Stimulated activated CD8-positive, alpha-beta memory T cell treated with anti-CD3 and anti-CD28 coated beads, Interleukin-4, amount 100 ng/mL, for 48 hours (primary cell): ENCODE data around the gene DNAH3.
"Not testable (repeated sequence)": the region's sequence is repeated elsewhere in the genome, so short reads cannot be mapped to it uniquely, and the experiment has no call there.

Source experiments
- DNase-seq: peaks from one replicate; pipeline ENCODE4 v3.0.0-alpha.2; 2020

The DNAH3 gene

GRCh38 chr16:21063314-21063713 is 87.3 kb downstream of the DNAH3 start:
- not testable (repeated sequence) for DNase-seq

GRCh38 chr16:21060027-21060510 is 90.6 kb downstream of the DNAH3 start:
- no peak for DNase-seq

DNA sequence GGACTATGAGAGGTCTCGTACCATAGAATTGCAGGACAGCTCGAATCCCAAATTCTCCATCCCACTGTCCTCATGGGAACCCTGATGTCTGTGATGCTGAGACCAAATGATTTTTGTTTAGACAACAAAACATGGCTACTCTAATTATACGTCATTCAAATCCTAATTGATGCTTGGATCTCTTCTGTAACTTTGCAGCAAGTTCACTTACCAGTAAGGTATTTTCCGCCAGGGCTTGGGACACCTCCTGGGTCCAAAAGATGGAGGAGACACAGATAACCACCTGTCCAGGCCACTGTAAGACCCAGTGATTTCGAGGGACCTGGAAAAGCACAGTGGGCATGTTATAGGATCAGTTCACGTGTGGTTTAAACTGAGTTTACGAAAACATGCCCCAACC is 92.8 kb downstream of the DNAH3 start:
- DNase-seq = no peak

- DNase-seq = no peak
These were observed 94.2 kb downstream of the DNAH3 start for GRCh38 chr16:21056396-21056795.

- not testable (repeated sequence) for DNase-seq
These were observed 94.9 kb downstream of the DNAH3 start for GRCh38 chr16:21055738-21056137.

DNA sequence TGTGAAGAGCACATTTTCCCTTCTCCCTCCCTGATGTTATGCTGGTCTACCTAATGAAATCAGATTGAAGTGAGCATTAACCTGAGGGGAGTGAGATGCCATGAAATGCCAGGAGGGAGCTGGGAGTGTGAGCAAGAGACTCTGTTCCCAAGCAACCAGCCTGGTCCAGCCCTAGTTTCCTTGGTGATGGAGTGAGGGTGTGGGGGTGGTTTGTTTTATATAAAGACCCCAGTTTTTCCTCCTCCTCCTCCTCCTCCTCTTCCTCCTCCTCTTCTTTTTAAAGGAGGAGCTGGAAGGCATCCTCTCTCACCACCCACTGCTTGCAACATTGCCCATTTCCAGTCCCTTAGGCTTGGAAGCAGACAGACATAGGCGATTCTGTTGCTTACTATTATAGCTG is 97.1 kb downstream of the DNAH3 start:
- no peak for DNase-seq

DNA sequence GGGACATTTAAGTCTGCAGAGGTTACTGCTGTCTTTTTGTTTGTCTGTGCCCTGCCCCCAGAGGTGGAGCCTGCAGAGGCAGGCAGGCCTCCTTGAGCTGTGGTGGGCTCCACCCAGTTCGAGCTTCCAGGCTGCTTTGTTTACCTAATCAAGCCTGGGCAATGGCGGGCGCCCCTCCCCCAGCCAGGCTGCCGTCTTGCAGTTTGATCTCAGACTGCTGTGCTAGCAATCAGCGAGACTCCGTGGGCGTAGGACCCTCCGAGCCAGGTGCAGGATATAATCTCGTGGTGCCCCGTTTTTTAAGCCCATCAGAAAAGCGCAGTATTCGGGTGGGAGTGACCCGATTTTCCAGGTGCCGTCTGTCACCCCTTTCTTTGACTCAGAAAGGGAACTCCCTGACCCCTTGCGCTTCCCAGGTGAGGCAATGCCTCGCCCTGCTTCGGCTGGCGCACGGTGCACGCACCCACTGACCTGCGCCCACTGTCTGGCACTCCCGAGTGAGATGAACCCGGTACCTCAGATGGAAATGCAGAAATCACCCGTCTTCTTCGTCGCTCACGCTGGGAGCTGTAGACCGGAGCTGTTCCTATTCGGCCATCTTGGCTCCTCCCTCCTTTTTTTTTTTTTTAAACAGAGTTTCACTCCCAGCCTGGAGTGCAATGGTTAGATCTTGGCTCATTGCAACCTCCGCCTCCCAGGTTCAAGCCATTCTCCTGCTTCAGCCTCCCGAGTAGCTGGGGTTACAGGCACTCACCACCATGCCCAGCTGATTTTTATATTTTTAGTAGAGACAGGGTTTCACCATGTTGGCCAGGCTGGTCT is 102.3 kb downstream of the DNAH3 start:
- not testable (repeated sequence) for DNase-seq

DNA sequence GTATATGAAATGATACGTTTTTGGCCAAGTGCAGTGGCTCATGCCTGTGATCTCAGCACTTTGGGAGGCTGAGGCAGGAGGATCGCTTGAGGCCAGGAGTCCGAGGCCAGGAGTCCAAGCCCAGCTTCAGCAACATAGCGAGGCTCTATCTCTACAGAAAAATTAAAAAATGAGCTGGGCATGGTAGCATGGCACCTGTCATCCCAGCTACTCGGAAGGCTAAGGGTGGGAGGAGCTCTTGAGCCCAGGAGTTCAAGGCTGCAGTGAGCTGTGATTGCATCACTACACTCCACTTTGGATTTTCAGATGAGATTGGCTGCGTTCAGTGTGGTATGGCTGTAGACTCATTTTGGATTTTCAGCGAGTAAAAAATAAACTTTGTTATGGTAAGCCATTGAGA is 112.4 kb downstream of the DNAH3 start:
- no peak for DNase-seq

DNA sequence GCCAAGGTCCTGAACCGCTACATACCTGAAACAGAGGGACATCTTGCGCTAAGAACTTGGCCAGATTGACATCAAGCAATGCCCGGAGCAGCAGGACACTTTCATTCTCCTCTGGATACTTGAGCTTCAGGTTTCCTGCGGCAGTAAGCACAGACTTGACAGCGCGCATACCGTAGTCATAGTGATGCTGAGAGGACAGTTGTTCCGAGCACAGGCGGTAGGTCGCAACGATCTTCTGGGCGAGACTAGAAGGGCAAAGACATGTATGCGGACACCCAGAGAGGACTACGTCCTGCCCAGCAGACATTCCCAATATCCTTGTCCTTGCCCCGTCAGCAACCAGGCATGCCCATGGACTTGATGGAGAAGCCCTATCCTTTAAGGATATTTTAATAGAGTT is 112.9 kb downstream of the DNAH3 start:
- no peak for DNase-seq

DNA sequence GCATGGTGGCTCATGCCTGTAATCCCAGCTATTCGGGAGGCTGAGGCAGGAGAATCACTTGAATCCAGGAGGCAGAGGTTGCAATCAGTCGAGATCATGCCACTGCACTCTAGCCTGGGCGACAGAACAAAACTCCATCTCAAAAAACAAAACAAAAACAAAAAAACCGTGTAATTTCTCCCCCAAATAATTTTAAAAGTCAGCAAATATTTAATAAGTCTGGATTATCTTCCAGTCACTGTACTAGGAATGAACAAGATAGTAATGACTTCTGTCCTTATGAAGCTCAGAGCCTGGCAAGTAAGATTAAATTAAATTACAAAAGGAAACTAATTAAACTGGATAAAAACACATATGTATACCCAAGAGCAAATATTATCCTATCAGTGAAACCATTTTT is 113.5 kb downstream of the DNAH3 start:
- DNase-seq = no peak

- no peak for DNase-seq
These were observed 114.2 kb downstream of the DNAH3 start for GRCh38 chr16:21036471-21036870.

DNA sequence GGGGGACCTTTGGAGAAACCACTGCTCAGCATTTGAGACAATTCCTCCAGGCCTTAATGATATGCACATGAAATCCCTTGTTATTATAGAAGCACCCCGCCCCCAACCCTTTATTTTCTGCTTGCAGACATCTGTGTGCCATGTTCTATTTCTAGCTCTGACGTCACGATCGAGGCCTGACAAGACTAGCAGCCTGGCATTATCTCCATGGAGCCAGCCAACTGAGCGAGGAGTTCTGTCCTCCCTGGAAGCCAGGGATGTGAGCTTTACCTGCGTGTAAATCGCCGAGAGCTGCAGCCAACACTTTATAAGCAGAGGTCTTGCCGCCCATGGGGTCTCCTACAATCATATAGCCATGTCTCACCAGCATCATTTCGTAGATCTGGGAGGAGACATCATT is 116.9 kb downstream of the DNAH3 start:
- DNase-seq = no peak

GRCh38 chr16:21033264-21033663 is 117.4 kb downstream of the DNAH3 start:
- no peak for DNase-seq

DNA sequence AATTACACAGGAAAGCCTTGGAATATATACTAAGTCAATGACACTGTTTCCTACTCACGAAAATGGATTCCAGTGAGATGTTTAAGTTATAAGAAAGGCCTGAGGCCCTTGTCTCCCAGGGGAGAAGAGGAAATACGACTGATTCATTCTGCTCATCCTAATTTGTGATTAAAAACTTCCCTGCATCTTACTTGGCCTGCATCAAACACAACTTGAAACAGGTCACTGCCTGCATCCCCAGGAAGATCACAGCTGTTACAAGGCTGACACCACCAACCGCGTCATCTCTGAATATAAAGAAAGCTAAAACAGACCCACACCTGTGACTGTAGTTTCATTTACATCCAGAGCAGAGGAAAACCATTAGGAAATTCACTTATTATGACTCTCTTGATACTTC is 121.9 kb downstream of the DNAH3 start:
- no peak for DNase-seq

DNA sequence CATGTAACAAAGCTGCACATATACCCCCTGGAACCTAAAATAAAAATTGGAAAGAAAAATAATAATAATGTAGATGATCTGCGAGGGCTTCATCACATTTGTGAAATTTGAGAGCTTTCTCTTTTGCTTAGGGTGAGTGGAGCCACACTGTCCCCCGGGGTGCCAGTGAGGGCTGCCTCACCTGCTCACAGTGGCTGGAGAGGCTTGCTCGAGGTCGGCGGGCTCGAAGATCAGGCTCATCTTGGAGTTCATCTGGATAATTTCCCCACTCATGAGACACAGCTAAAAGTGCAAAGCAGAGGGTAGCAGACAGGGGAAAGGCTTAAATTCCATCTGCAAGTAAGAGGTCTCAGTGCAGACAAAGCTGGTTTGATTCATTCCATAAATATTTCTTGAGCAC is 123.8 kb downstream of the DNAH3 start:
- DNase-seq = no peak

DNA sequence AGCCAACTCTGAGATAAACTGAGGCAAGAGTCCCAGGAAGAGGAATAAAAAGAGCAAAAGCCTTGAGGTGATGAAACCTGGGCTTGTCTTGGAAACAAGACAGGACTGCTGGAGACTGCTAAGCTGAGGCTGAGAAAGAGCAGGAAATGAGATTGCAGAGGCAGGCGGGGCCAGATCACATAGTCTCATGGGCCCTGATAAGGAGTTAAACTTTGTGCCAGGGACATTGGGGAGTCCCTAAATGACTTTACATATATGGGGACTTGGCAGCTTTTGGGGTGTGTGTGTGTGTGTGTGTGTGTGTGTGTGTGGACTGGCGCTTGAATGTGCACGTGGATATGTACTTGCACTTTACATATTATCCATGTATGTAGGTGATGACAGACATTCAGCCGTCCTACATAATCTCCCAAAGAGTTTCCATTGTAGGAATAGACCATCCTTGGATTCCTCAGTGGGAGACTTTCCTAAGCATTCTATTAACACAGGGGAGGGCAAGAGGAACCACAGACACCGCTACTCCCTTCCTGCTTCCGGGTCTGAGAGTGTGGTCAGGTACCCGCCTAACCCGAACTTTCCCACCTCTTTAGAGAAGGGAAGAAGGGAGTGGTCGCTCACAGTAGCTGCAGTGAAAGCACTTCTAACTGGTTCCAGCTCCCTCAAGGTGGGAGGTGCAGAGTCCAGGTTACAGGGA is 127.0 kb downstream of the DNAH3 start:
- DNase-seq = no peak

- DNase-seq = no peak
These were observed 129.3 kb downstream of the DNAH3 start for GRCh38 chr16:21021316-21021715.

DNA sequence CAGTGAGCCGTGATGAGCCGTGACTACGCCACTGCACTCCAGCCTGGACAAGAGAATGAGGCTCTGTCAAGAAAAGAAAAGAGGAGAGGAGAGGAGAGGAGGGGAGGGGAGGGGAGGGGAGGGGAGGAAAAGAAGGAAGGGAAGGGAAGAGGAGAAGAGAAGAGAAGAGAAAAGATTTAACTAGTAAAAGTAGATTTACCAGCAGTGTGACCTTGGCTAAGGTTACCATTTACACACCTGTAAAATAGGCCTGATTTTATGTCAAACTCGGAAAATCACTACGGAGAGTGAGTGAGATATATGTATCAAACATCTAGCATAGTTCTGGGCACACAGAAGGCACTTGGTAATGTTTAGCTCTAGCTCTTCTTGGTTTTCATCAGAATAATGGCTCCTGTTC is 140.8 kb downstream of the DNAH3 start:
- no peak for DNase-seq

DNA sequence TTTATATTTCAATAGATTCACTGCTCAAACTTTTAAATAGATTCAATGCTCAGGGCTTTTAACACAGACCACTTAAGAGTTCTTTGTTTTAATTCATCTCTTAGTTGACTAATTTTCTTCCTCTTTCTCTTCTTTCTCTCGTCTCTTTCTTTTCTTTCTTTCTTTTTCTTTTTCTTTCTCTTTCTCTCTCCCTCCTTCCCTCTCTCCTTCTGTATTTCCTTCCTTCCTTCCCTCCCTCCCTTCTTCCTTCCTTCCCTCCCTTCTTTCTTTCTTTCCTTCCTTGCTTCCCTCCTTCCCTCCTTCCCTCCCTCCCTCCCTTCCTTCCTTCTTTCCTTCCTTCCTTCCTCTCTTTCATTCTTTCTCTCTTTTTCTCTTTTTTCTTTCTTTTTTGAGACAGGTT is 145.6 kb downstream of the DNAH3 start:
- no peak for DNase-seq

DNA sequence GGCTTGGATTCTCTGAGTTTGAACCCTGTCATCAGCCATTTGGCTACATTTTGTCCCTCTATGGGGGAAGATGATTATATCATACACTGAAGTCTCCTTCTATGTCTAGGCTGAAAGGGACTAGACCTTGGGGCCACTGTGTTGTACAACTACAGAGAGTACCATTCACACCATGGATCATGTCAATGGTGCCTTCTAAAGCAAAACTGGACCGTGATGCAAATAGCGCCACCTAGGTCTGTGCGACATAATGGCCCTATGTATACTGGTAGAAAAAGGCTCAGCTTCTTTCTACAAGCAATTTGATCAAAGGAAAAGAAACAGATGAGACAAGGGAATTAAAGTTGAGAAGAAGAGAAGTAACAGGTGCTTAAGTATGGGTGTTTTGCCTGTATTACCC is 149.4 kb downstream of the DNAH3 start:
- peak; percentile 49 for DNase-seq

DNA sequence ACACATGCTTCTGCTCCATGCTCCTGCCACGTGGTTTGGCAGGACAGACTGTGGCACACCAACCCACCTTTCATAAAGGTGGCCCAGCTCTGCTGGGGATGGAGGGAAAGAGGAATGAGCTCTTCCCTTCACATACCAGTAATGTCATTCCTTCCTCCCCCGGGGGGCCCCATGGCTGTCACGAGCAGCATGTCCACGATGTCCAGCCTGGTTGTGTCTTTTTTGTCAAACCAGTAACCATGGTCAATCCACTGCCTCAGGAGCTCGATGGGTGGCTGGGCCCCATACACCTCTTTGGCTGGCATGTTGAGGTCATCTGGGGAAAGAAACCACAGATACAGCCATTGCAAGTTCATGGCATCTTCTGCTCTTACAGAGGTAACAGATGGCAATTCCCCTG is 153.5 kb downstream of the DNAH3 start:
- no peak for DNase-seq

DNA sequence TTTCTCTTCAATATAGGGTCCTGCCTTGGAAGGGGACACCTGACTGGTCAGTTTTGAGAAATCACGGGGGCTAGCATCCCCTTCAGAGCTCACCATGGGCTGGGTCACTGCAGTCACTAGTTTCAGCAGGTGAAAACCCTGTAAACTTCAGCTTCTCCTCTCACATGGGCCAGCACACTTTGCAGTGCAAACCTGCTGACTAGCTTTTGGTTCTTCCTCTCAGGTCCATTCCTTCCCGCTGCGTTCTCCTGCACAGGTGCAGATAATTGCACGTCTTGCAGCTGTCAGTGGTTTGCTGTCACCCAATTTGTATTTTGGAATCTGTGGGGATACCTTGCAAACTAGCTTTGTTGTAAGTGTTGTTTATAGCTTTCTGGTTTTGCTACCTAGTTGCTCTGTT is 154.9 kb downstream of the DNAH3 start:
- DNase-seq = no peak

DNA sequence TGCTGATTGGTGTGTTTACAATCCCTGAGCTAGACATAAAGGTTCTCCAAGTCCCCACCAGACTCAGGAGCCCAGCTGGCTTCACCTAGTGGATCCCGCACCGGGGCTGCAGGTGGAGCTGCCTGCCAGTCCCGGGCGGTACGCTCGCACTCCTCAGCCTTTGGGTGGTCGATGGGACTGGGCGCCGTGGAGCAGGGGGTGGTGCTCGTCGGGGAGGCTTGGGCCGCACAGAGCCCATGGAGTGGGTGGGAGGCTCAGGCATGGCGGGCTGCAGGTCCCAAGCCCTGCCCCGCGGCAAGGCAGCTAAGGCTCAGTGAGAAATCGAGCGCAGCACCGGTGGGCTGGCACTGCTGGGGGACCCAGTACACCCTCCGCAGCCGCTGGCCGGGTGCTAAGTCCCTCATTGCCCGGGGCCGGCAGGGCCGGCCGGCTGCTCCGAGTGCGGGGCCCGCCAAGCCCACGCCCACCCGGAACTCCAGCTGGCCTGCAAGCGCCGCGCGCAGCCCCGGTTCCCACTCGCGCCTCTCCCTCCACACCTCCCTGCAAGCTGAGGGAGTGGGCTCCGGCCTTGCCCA is 161.1 kb downstream of the DNAH3 start:
- not testable (repeated sequence) for DNase-seq

GRCh38 chr16:20987049-20987448 is 163.6 kb downstream of the DNAH3 start:
- no peak for DNase-seq
